Right renal cortex interstitium (tissue), 3 donors: Measurements from ENCODE around the gene MACF1. TPM values are rescaled to one million over a fixed set of nuclear protein-coding genes. Genes with fewer than 3 reads are reported as not detected.
"Not testable (repeated sequence)": the region's sequence is repeated elsewhere in the genome, so short reads cannot be mapped to it uniquely, and the experiment has no call there.

Source experiments
- DNase-seq, 3 donors: peaks; one replicate each; pipeline ENCODE4 v3.0.0-alpha.2; 2013; ENCODE audit warnings: low read depth in 3 of 3, low spot score in 2 of 3
- polyA plus RNA-seq, 3 donors: library from polyadenylated mRNA; unstranded; fragments of 120-200 nt; gene quantifications; one replicate each; pipeline ENCODE4 v1.2.1, GENCODE V29; 2013; ENCODE audit not compliant: insufficient read length in 3 of 3

Gene MACF1
- polyA plus RNA-seq, 3 donors: 233 to 252 (median 236) TPM

GRCh38 chr1:39483276-39483675, 278.8 kb downstream of the MACF1 start:
- no peak for DNase-seq

DNA sequence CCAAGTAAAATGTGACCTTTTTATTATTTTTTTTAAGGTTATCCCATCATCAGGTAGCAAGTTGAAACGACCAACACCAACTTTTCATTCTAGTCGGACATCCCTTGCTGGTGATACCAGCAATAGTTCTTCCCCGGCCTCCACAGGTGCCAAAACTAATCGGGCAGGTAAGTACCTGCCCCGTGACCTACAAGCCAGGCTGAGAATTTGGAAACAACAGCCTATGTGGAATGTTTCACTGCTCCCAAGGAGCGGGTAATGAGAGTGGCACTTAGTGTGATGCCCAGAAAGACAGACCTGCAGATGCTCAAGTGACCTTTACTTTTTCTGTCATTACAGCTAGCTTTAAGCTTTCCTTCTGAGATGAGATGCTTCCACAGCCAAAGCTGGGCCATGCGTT, 280.1 kb downstream of the MACF1 start:
- DNase-seq: no peak

- no peak for DNase-seq
These were observed 280.7 kb downstream of the MACF1 start for GRCh38 chr1:39485046-39485803.

DNA sequence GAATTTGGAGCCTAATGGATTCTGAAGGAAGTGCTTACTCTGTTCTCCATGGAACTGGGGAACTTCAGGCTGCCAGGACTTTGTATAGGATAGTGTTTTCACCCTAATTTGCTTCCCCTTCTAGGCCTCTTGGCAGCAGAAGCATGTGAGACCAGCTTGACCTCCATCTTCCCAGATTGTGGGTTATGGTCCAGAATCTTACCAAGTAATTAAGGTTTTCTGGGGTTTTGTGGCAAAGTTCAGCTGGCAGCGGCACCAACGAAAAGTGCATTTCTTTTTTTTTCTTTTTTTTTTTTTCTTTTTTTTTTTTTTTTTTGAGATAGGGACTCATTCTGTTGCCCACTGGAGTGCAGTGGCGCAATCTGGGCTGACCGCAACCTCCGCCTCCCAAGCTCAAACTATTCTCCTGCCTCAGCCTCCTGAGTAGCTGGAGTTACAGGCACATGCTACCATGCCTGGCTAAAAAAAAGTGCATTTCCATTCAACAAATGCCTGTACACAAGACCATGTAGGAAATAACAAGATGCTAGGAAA, 283.6 kb downstream of the MACF1 start:
- no peak for DNase-seq

DNA sequence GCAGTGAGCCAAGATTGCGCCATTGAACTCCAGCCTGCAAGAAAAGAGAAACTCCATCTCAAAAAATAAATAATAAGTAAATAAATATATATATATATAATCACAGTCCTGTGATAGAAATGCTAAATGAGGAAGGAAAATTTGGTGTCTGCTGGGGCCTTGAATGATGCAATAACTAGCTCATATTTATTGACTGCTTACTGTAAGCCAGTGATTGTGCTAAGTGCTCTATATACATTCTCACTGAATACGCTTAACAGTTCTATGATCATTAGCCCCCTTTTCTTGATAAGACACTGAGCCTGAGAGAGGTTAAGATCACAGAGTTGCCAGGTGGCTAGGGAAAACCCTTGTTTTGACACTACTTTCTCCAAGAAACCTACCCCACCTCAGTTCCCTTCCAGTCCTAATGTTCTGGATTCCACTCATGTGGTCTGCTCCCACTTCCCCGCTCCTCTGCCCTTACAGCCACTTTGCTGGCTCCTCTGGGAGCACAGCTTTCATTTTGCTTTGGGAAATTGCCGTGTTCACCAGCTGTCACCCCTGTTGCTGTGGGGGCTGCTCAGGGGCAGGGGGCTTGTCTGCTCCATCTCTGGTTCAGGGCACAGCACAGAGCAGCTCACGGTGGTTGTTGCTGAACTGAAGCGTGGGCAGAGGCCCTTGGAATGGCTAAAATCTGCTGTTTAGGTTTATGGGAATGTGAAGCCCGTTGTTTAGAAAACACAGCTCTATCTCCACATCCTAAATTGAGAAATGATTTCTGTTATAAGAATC, 284.5 kb downstream of the MACF1 start:
- DNase-seq: no peak

DNA sequence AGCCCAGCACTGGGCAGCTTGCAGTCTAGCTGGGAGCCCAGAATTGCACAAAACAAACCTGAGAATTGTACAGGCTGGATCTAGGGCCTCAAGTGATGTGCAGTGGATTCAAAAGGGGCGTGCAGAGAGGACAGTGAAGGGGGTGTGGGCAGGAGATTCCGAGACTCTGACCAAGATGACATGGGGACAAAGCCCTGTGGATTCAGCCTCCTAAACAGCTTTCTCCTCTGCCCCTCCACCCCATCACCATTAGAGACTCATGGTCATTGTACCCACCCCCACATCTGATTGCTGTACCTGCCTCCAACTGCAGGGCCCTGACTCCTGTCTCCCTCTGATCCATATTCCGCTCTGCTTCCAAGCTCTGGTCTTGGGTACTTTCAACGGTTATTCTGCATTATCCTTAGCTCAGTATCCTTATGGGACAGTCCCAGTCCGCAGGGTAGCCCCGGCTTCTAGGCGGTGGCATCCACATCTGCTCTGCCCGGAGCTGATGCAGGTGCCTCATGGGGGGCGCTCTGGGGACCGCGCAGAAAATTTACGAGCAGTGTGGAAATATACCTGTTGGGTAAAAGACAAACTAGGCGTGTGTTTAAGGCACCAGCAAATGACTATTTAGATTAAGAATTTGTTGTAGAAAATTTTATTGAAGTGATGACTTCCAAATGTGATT, 285.2 kb downstream of the MACF1 start:
- no peak for DNase-seq

DNA sequence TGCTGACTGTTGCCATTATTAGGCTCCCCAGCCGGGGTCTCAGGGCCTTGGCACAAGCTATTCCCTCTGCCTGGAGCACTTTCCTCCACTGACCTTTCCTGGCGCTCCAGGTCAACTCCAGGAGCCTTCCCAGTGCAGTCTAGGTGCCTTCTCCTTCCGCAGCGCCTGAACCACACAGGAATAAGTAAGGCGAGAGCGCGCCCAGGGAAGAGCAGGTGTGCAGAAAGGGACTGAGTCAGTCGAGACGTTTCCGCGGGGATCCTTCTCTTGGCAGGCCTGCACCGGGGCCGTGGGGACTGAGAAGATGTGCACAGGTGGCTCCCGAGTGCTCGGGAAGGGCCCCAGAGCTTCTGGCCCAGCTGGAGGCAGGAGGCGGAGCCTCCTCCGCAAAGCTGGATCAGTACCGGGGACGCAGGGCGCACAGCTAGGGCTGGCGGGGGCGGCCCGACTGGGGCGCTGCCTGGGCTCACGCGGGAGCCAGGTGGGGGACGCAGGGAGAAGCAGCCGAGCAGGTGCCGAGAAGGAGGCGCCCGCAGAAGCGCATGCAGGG, 286.2 kb downstream of the MACF1 start:
- DNase-seq: no peak

DNA sequence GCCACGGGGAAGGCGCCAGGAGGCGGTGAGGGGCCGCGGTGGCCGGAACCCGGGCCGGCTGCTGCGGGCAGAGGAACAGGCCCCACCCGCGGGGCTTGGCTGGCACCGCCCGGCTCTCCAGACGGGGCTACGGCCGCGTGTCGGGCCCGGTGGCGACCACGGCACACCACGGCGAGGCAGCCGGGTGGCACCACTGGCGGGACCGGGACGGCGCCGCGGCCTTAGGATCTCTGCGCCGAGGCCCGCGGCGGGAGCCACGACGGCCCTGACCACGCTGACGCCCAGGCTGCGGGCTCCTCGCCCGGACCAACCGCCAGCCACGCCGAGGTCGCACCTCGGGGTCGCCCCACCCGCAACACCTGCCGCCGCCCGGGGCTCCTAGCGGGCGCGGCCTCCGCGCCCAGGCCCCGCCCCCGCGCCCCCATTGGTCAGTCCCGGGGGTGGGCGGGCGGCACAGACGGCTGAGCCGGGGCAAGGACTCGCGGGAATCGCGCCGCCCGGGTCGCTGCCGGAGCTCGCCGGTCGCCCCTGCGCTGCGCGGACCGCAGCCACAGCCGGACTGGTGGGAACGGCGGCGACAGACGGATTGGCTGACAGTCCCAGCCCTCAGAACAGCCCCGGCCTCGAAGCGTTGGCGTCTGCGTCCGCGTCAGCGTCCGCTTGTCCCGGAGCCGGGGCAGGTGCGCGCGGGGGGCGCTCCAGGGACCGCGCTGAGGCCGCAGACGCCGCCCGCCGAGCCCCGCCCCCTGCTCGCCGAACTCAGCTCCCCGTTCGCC, 286.8 kb downstream of the MACF1 start, which contains the start of gene BMP8A:
TSS of gene BMP8A (plus strand) at position 491 of the 776 bp plus-strand sequence. CDS start 356 bp downstream, outside the sequence.
- DNase-seq: no peak

- not testable (repeated sequence) for DNase-seq
These were observed 287.9 kb downstream of the MACF1 start for GRCh38 chr1:39492118-39493042.

DNA sequence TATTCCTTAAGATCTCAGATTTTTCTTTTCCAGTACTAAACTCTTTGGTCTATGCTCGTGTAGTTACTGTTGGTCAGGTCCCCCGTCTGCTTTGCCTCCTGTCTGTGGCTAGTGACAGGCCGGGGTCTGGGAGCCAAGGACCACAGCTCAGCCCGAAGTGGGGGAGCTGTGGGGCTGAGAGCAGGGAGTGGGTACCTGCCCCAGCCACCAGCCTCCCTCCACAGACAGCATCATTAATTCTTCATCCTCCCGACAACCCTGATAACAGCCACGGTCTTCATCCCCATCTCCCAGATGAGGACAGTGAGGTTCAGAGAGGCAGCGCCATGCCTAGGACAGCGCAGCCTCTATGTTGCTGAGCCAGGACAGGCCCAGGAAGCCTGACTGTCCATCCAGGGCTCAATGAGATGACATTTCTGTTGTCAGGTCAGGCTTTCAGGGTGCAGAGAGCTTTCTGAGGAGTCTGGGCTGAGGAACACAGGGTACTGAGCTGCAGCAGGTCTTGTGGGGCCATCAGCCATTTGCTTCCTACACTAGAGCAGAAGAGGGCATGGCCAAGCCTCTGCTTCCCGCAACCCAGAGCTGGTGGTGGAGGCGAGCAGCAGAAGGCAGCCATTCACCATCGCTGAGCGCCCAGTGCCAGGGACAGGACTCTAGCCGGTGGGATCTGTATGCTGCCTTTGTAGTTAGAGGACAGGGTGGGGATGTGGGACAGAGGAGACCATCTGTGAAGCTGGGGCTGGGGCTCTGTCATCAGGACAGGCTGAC, 288.7 kb downstream of the MACF1 start:
- not testable (repeated sequence) for DNase-seq

DNA sequence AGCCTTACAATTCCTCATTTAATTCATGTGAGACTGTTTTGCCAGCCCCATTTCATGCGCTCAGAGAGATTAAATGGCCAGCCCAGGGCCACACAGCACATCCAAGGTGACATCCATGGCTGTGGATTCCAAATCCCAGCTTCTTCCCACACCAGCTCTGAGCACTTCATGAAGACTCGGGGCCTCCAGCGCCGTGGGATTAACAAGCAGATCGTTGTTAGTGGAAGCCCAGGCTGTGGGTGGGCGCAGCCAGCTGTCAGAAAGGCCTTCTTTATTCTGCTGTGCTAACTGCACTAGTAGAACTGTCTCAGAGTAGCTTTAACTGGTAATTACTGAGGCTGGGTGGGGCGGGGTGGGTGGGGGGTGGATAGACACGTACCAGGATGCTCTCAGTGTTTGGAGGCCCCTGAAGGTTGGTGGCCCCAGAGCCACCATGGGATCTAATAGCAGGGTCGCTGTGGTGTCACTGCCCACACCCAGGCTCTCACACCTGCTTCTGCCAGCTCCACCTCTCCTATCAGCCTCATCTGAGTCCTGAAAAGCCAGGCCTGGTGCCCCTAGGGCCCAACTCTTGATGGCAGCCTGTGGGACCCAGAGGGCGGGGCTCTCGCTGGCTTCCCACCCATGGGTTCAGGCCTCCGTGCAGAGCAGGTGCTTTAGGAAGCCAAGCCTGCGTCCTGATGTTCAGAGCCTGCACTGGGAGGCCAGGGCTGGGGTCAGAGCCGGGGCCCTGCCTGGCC, 290.3 kb downstream of the MACF1 start:
- no peak for DNase-seq

DNA sequence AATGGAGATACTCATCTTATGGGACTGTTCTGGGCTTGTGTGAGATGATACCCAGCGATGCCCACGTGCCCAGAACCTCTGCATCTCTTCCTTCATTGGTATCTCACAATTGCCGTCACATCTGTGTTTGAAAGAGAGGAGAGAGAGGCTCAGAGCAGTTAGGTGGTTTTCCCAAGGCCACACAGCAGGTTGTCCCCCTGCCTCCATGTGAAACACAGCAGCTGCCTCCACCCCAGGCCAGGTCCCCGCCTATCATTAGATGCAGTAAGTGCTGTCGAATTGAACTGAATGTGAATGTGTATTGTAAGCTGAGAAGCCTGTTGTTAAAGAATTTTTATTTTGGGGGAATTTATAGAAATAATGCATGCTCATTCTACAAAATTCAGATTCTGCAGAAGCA, 292.0 kb downstream of the MACF1 start:
- not testable (repeated sequence) for DNase-seq

DNA sequence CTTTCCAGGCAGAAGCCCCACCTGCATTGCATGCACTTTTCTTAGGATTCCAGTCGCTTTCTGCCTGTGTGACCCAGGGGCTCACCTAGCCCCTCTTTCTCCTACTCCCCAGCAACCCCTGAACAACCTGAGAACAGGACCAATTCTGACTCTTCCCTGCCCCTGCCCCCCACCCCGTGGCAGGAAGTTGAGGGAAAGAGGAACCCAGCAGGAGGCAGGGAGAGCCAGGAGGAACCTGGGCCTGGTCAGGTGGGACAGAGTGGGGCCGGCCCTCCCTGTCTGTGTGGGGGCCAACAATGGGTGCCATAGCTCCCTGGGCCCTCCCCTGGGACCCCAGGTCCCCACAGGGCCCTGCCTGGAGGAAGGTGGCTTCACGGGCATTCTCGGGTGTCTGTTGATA, 293.1 kb downstream of the MACF1 start:
- DNase-seq: no peak

DNA sequence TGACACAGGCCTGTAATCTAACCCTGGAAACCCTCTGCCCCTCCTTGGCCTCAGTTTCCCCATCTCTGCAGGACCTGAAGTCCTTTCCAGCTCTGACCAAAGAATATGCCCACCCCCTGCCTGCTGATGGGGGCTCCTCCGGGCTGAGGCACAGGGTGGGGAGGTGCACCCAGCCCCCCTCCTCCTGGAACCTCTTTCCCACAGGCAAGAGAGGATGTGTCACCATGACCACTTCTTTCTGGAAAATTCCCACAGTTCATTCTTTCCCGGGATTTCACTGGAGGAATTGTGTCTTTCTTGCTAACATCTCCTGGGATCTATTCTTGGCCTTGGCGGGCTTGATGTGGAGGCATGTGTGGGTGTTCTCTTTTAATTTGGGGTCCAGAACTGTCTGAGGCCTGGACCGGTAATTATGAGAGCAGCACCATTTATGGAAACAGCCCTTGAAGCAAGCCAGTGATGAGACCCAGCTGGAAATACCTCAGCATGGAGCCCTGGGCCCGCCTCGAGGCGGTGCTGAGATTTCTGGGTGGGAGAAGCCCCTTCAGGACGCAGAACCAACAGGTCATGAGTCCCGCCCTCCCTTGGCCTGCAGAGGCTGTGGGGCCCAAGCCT, 293.7 kb downstream of the MACF1 start:
- not testable (repeated sequence) for DNase-seq

GRCh38 chr1:39498821-39499220, 294.3 kb downstream of the MACF1 start:
- not testable (repeated sequence) for DNase-seq

GRCh38 chr1:39499668-39500067, 295.2 kb downstream of the MACF1 start:
- no peak for DNase-seq

GRCh38 chr1:39500862-39501389, 296.4 kb downstream of the MACF1 start:
- DNase-seq: no peak
